Stomach smooth muscle (tissue), 2 donors: Measurements from ENCODE around the gene UBE2E2.

ENCODE experiments used
- H3K27ac ChIP-seq: one replicate; pipeline ENCODE4 v1.7.0; 2013; ENCODE audit warnings: mild to moderate bottlenecking, low read length, inconsistent platforms
- H3K27me3 ChIP-seq, 2 donors: one replicate each; pipeline ENCODE4 v1.7.0; 2013; ENCODE audit warnings: low read length in 2 of 2; ENCODE audit not compliant: insufficient read depth in 2 of 2, control insufficient read depth in 1 of 2
- H3K36me3 ChIP-seq, 2 donors: one replicate each; pipeline ENCODE4 v1.7.0; 2013; ENCODE audit warnings: low read length in 2 of 2; ENCODE audit not compliant: control insufficient read depth in 2 of 2, insufficient read depth in 2 of 2
- H3K4me1 ChIP-seq: one replicate; pipeline ENCODE4 v1.7.0; 2013; ENCODE audit warnings: low read length; ENCODE audit not compliant: control insufficient read depth, insufficient read depth
- H3K4me3 ChIP-seq, 2 donors: one replicate each; pipeline ENCODE4 v1.7.0; 2013; ENCODE audit warnings: low read length in 2 of 2
- H3K9ac ChIP-seq, 2 donors: one replicate each; pipeline ENCODE4 v1.7.0; 2013; ENCODE audit warnings: low read length in 2 of 2, mild to moderate bottlenecking in 1 of 2
- H3K9me3 ChIP-seq, 2 donors: one replicate each; pipeline ENCODE4 v1.7.0; 2013; ENCODE audit warnings: low read length in 2 of 2; ENCODE audit not compliant: control insufficient read depth in 2 of 2
- donor health status: healthy.
- donor health status: Pancreatic carcinoma.

UBE2E2 gene

GRCh38 chr3:23256741-23257435 lies 53.8 kb downstream of the UBE2E2 start:
- no peak overlapping the region for H3K9ac ChIP-seq
- no peak overlapping the region for H3K4me3 ChIP-seq
- H3K27ac ChIP-seq = no peak overlapping the region
- H3K9me3 ChIP-seq = no peaks in the 10 kb centered on the region
- H3K36me3 ChIP-seq = no peaks in the 10 kb centered on the region
- H3K27me3 ChIP-seq = no peaks in the 10 kb centered on the region
- peaks cover 2% of the 10 kb centered on the region for H3K4me1 ChIP-seq

GRCh38 chr3:23258110-23258509 lies 55.0 kb downstream of the UBE2E2 start:
- Histone ChIP-seq H3K27me3 (no peaks in the 10 kb centered on the region), H3K27ac (no peak overlapping the region), H3K9me3 (no peaks in the 10 kb centered on the region), H3K4me3 (no peak overlapping the region), H3K4me1 (peaks cover 2% of the 10 kb centered on the region), H3K9ac (no peak overlapping the region), H3K36me3 (no peaks in the 10 kb centered on the region)

GRCh38 chr3:23259515-23259914 lies 56.4 kb downstream of the UBE2E2 start:
- Histone ChIP-seq H3K4me3 (no peak overlapping the region), H3K9ac (no peak overlapping the region), H3K27ac (no peak overlapping the region), H3K9me3 (no peaks in the 10 kb centered on the region), H3K36me3 (no peaks in the 10 kb centered on the region), H3K4me1 (peaks cover 2% of the 10 kb centered on the region), H3K27me3 (no peaks in the 10 kb centered on the region)

GRCh38 chr3:23262766-23263165 lies 59.6 kb downstream of the UBE2E2 start:
- H3K9me3 ChIP-seq = no peaks in the 10 kb centered on the region
- no peak overlapping the region for H3K4me3 ChIP-seq

GRCh38 chr3:23263796-23264195 lies 60.7 kb downstream of the UBE2E2 start:
- H3K9me3 ChIP-seq = no peaks in the 10 kb centered on the region
- H3K4me1 ChIP-seq = no peaks in the 10 kb centered on the region
- no peak overlapping the region for H3K4me3 ChIP-seq
- no peaks in the 10 kb centered on the region for H3K27me3 ChIP-seq
- no peak overlapping the region for H3K9ac ChIP-seq
- no peaks in the 10 kb centered on the region for H3K36me3 ChIP-seq
- H3K27ac ChIP-seq = no peak overlapping the region

More at GRCh38 chr3:23262766-23263165, 59.6 kb downstream of the UBE2E2 start:
- no peak overlapping the region for H3K9ac ChIP-seq
- H3K36me3 ChIP-seq = no peaks in the 10 kb centered on the region
- no peak overlapping the region for H3K27ac ChIP-seq
- no peaks in the 10 kb centered on the region for H3K27me3 ChIP-seq
- no peaks in the 10 kb centered on the region for H3K4me1 ChIP-seq

GRCh38 chr3:23264413-23264812 lies 61.3 kb downstream of the UBE2E2 start:
- Histone ChIP-seq H3K4me3 (no peak overlapping the region), H3K27ac (no peak overlapping the region), H3K9ac (no peak overlapping the region), H3K27me3 (no peaks in the 10 kb centered on the region), H3K4me1 (no peaks in the 10 kb centered on the region), H3K36me3 (no peaks in the 10 kb centered on the region), H3K9me3 (no peaks in the 10 kb centered on the region)

- H3K27me3 ChIP-seq = no peaks in the 10 kb centered on the region
- H3K36me3 ChIP-seq = no peaks in the 10 kb centered on the region
- no peak overlapping the region for H3K27ac ChIP-seq
- H3K9ac ChIP-seq = no peak overlapping the region
- H3K9me3 ChIP-seq = no peaks in the 10 kb centered on the region
- H3K4me1 ChIP-seq = no peaks in the 10 kb centered on the region
- no peak overlapping the region for H3K4me3 ChIP-seq
Observed at GRCh38 chr3:23270423-23270822, 67.3 kb downstream of the UBE2E2 start.

- H3K4me1 ChIP-seq = no peaks in the 10 kb centered on the region
Observed at GRCh38 chr3:23271876-23272741, 69.0 kb downstream of the UBE2E2 start.

GRCh38 chr3:23272820-23273219 lies 69.7 kb downstream of the UBE2E2 start:
- no peaks in the 10 kb centered on the region for H3K36me3 ChIP-seq
- H3K4me3 ChIP-seq = no peak overlapping the region
- no peaks in the 10 kb centered on the region for H3K27me3 ChIP-seq
- H3K9me3 ChIP-seq = no peaks in the 10 kb centered on the region
- H3K9ac ChIP-seq = no peak overlapping the region
- no peaks in the 10 kb centered on the region for H3K4me1 ChIP-seq
- no peak overlapping the region for H3K27ac ChIP-seq

More at GRCh38 chr3:23271876-23272741, 69.0 kb downstream of the UBE2E2 start:
- no peak overlapping the region for H3K9ac ChIP-seq
- H3K36me3 ChIP-seq = no peaks in the 10 kb centered on the region
- H3K4me3 ChIP-seq = no peak overlapping the region
- no peaks in the 10 kb centered on the region for H3K27me3 ChIP-seq
- H3K9me3 ChIP-seq = no peaks in the 10 kb centered on the region
- no peak overlapping the region for H3K27ac ChIP-seq

GRCh38 chr3:23275061-23275460 lies 71.9 kb downstream of the UBE2E2 start:
- no peak overlapping the region for H3K4me3 ChIP-seq
- H3K36me3 ChIP-seq = no peaks in the 10 kb centered on the region
- H3K9ac ChIP-seq = no peak overlapping the region
- H3K27me3 ChIP-seq = no peaks in the 10 kb centered on the region
- H3K9me3 ChIP-seq = no peaks in the 10 kb centered on the region
- no peaks in the 10 kb centered on the region for H3K4me1 ChIP-seq
- H3K27ac ChIP-seq = no peak overlapping the region

- Histone ChIP-seq H3K4me1 (no peaks in the 10 kb centered on the region), H3K36me3 (no peaks in the 10 kb centered on the region), H3K9ac (no peak overlapping the region), H3K27me3 (no peaks in the 10 kb centered on the region), H3K9me3 (no peaks in the 10 kb centered on the region), H3K4me3 (no peak overlapping the region), H3K27ac (no peak overlapping the region)
Observed at GRCh38 chr3:23275814-23276213, 72.7 kb downstream of the UBE2E2 start.
